ENCODE results near the gene TMEM222. TPM values are rescaled to one million over a fixed set of nuclear protein-coding genes. Genes with fewer than 3 reads are reported as not detected.

The TMEM222 gene
- polyA plus RNA-seq, 1 donor (not counting 4 experiments of a cell fraction or from before 2014, with no cell fraction given): 23.7 TPM

GRCh38 chr1:27345272-27345671, 23.3 kb downstream of the TMEM222 start:
- DNase-seq (ENCODE audit: low read depth, low spot score) (no peak), FAIRE-seq (no peak)
- H3K4me2 ChIP-seq (ENCODE audit: control insufficient read depth, extremely low read depth, insufficient read depth, low read depth, low read length): no peak overlapping the region
- peaks cover 7 to 9% of the 10 kb centered on the region in 2 experiments for H3K36me3 ChIP-seq (ENCODE audit: control insufficient read depth in 2 of 2, extremely low read depth in 1 of 2, insufficient read depth in 2 of 2, low read length in 2 of 2)
- H2AFZ ChIP-seq (ENCODE audit: control insufficient read depth, low read length): no peak overlapping the region
- H3K79me2 ChIP-seq (ENCODE audit: control insufficient read depth, insufficient read depth, low read length): peaks cover 10% of the 10 kb centered on the region
- H3K4me1 ChIP-seq (ENCODE audit: control insufficient read depth, extremely low read depth, insufficient read depth, low read length): peaks cover 46% of the 10 kb centered on the region
- H3K27ac ChIP-seq (ENCODE audit: control insufficient read depth, insufficient read depth, low read length): no peak overlapping the region
- H3K27me3 ChIP-seq (ENCODE audit: control insufficient read depth, extremely low read depth, insufficient read depth, low read length): no peaks in the 10 kb centered on the region
- no peaks in the 10 kb centered on the region for H3K9me3 ChIP-seq (ENCODE audit: control insufficient read depth, low read depth, low read length)
- H3K9ac ChIP-seq (ENCODE audit: control insufficient read depth, extremely low read depth, insufficient read depth, low read length): no peak overlapping the region
- dilution Hi-C loops (cut with MboI; ENCODE audit: extremely low pct_ligation_motif_present, low sequenced_read_pairs): no loop called here
- TF ChIP-seq EZH2 (IDR thresholded peaks at IDR 0.05; ENCODE audit: low read length) (no peak), CTCF (optimal IDR thresholded peaks at IDR 0.05 in 1 of 3, IDR thresholded peaks at IDR 0.05 in 1 of 3, conservative IDR thresholded peaks at IDR 0.05 in 1 of 3; ENCODE audit: extremely low read depth in 1 of 3, insufficient read depth in 2 of 3, low read length in 3 of 3) (no peak)
- H3K9me1 ChIP-seq (ENCODE audit: control insufficient read depth, extremely low read depth, insufficient read depth, low read length): no peaks in the 10 kb centered on the region
- H4K20me1 ChIP-seq (ENCODE audit: control insufficient read depth, extremely low read depth, insufficient read depth, low read length): no peaks in the 10 kb centered on the region
- no peak overlapping the region for H3K4me3 ChIP-seq (ENCODE audit: control insufficient read depth in 2 of 3, extremely low read depth in 1 of 3, insufficient read depth in 2 of 3, low read depth in 1 of 3, low read length in 3 of 3)

- no peak overlapping the region for H3K4me2 ChIP-seq (ENCODE audit: control insufficient read depth, extremely low read depth, insufficient read depth, low read depth, low read length)
- no peaks in the 10 kb centered on the region for H3K27me3 ChIP-seq (ENCODE audit: control insufficient read depth, extremely low read depth, insufficient read depth, low read length)
- no peak for TF ChIP-seq EZH2 (IDR thresholded peaks at IDR 0.05; ENCODE audit: low read length)
- TF ChIP-seq CTCF (optimal IDR thresholded peaks at IDR 0.05 in 1 of 3, IDR thresholded peaks at IDR 0.05 in 1 of 3, conservative IDR thresholded peaks at IDR 0.05 in 1 of 3; ENCODE audit: extremely low read depth in 1 of 3, insufficient read depth in 2 of 3, low read length in 3 of 3): no peak
- H3K27ac ChIP-seq (ENCODE audit: control insufficient read depth, insufficient read depth, low read length): no peak overlapping the region
- peaks cover 11% of the 10 kb centered on the region in 2 experiments for H3K36me3 ChIP-seq (ENCODE audit: control insufficient read depth in 2 of 2, extremely low read depth in 1 of 2, insufficient read depth in 2 of 2, low read length in 2 of 2)
- dilution Hi-C loops (cut with MboI; ENCODE audit: extremely low pct_ligation_motif_present, low sequenced_read_pairs): no loop called here
- H3K4me3 ChIP-seq (ENCODE audit: control insufficient read depth in 2 of 3, extremely low read depth in 1 of 3, insufficient read depth in 2 of 3, low read depth in 1 of 3, low read length in 3 of 3): no peak overlapping the region
- H3K9me3 ChIP-seq (ENCODE audit: control insufficient read depth, low read depth, low read length): no peaks in the 10 kb centered on the region
- peaks cover 10% of the 10 kb centered on the region for H3K79me2 ChIP-seq (ENCODE audit: control insufficient read depth, insufficient read depth, low read length)
- no peaks in the 10 kb centered on the region for H3K9me1 ChIP-seq (ENCODE audit: control insufficient read depth, extremely low read depth, insufficient read depth, low read length)
- H3K4me1 ChIP-seq (ENCODE audit: control insufficient read depth, extremely low read depth, insufficient read depth, low read length): peaks cover 39% of the 10 kb centered on the region
- no peaks in the 10 kb centered on the region for H4K20me1 ChIP-seq (ENCODE audit: control insufficient read depth, extremely low read depth, insufficient read depth, low read length)
- no peak for DNase-seq (ENCODE audit: low read depth, low spot score)
- FAIRE-seq: no peak
- no peak overlapping the region for H3K9ac ChIP-seq (ENCODE audit: control insufficient read depth, extremely low read depth, insufficient read depth, low read length)
- no peak overlapping the region for H2AFZ ChIP-seq (ENCODE audit: control insufficient read depth, low read length)
Observed at GRCh38 chr1:27346357-27346756, 24.4 kb downstream of the TMEM222 start.

Data from keratinocyte (primary cell).